Measurements from ENCODE around the gene ST8SIA4.

GRCh38 chr5:100861148-100861547 is 41.9 kb downstream of the ST8SIA4 start:
- no peak for TF ChIP-seq CTCF (IDR thresholded peaks at IDR 0.05; ENCODE audit: low read depth, low read length)
- TF ChIP-seq POLR2A (IDR thresholded peaks at IDR 0.05; ENCODE audit: extremely low read depth, insufficient read length), result no peak
